NCI-H2196 (cell line): ENCODE results near the gene SLC35E3.
"Not testable (repeated sequence)": the region's sequence is repeated elsewhere in the genome, so short reads cannot be mapped to it uniquely, and the experiment has no call there.

Experiments used
- DNase-seq: peaks from one replicate; lab custom pipeline; 2025; ENCODE audit not compliant: unreplicated experiment; lab: John Stamatoyannopoulos, UW

Gene SLC35E3

GRCh38 chr12:68793975-68794652, 48.1 kb downstream of the SLC35E3 start:
- DNase-seq, result no peak

- DNase-seq, result no peak
Observed at GRCh38 chr12:68794653-68795251, 48.8 kb downstream of the SLC35E3 start.

DNA sequence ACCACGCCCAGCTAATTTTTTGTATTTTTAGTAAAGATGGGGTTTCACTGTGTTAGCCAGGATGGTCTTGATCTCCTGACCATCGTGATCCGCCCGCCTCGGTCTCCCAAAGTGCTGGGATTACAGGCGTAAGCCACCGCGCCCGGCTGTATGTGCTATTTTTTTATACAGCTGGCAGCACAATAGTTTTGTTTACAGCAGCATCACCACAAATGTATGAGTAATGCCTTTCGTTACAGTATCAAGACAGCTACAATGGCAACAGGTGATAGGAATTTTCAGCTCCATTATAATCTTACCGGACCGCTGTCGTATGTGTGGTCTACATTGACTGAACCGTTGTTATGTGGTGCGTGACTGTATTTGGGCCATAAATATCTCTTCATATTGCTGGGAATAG, 50.4 kb downstream of the SLC35E3 start:
- DNase-seq, result no peak

GRCh38 chr12:68798882-68799234, 52.9 kb downstream of the SLC35E3 start:
- no peak for DNase-seq

- no peak for DNase-seq
Observed at GRCh38 chr12:68800294-68800693, 54.3 kb downstream of the SLC35E3 start.

DNA sequence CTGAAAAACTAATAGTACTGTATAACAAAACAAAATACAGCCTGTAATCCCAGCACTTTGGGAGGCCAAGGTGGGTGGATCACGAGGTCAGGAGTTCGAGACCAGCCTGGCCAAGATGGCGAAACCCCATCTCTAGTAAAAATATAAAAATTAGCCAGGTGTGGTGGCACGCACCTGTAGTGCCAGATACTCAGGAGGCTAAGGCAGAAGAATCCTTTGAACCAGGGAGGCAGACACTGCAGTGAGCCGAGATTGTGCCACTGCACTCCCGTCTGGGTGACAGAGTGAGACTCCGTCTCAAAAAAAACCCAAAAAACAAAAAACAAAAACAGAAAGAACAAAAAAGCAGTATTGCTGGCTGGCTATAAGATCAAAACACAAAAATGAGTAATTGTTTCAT, 55.1 kb downstream of the SLC35E3 start:
- DNase-seq, result not testable (repeated sequence)

DNA sequence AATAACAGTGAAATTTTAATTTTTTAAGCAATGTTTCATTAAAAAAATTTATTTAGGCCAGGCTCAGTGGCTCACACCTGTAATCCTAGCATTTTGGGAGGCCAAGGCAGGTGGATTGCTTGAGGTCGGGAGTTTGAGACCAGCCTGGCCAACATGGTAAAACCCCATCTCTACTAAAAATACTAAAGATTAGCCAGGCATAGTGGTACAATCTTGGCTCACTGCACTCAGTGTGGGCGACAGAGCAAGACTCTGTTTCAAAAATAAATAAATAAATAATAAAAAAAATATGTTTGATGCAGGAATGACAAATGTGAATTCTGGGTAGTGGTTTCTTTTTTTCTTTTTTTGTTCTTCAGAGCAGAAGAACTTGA, 56.4 kb downstream of the SLC35E3 start:
- DNase-seq, result not testable (repeated sequence)

- not testable (repeated sequence) for DNase-seq
Observed at GRCh38 chr12:68802911-68803651, 57.1 kb downstream of the SLC35E3 start.

GRCh38 chr12:68803948-68804656, 58.1 kb downstream of the SLC35E3 start:
- DNase-seq, result no peak

DNA sequence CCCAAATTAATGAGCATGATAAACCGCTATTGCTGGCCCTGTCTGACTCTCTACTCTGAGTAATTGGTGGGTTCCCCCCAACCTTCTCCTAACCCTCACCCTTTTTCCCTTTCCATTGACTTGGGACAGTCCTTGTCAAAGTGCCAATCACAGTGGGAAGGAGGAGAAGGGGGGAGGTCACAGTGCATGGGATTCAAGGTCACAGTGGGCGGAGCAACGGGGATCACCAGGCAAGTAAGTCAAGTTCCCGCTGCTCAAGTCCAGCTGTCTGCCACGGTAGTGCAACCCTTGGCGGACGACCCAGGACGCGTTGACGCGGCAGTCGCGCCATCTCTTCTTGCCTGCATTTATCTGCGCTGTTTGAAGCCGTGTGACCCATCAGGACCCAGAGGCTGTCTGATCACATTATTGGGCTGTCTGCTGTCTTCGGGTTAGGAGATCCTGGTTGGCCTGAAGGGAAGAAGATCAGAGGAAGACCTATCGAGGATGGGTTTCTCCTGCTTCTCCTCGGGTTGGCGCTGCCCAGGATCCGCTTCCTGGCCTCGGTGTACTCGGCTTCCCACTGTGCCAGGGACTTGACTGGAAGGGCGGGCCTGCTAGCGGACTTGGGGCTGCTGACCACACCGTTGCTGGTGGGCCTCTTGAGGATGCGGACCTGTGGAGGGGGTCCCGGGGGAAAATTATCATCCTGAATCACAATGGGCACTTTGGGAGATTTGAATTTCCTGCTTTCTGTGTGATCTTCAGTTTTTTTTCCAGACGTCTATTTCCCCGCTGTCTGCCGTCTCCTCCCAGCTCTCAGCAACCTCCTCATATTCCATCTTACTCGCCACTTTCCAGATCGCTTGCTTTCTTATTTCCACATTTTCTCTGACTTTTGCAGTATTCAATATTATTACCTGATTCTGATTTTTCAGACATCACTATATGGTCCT, 58.9 kb downstream of the SLC35E3 start:
- no peak for DNase-seq

DNA sequence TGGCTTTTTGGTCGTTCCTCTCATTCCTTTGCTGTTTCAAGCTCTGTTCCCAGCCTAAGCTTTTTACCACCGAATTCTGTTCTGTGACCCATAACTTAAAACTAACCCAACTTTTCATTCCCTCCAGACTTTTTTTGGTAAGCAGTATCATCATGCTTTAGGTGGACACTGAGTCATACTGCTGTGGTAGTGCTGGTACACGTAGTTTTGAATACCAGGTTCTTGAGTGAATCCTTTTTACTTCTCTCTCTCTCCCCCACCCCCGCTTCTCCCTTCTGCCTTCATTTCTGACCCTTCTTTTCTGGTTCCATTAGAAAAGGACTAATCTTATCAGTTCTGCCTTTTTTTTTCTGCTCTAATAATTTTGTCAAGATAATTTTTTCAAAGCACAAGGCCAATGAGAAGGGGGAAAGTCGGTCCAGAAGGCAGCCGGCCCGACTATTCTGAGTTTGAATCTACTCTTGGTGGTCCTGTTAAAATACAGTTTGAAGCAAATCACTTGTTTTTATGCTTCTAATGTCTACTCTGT, 59.7 kb downstream of the SLC35E3 start:
- no peak for DNase-seq

DNA sequence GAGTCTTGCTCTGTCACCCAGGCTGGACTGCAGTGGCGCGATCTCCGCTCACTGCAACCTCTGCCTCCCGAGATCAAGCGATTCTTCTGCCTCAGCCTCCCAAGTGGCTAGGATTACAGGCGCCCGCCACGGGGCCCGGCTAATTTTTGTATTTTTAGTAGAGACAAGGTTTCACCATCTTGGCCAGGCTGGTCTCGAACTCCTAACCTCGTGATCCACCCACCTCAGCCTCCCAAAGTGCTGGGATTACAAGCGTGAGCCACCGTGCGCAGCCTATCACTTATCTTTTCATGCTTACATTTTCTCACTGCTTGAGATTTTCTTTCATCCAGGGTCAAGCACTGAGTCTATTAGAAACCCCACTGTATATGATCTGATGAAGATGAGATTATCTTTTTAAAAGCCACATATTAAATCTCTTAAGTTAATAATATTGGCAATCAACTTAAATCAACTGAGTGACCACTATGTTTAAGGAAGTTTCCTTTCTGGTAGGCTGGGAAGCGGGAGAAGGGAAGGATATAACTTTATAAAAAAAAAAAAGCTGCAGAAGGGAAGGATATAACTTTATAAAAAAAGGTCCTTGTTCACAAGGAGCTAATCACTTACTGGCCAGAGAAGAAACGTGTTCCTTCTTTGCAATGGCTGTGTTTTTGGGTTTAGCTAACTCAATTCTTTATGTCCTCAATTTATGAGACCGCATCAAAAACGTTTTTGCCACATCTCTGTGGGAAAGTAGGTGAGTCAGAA, 60.7 kb downstream of the SLC35E3 start:
- no peak for DNase-seq

GRCh38 chr12:68807274-68807575, 61.2 kb downstream of the SLC35E3 start:
- DNase-seq, result not testable (repeated sequence)

DNA sequence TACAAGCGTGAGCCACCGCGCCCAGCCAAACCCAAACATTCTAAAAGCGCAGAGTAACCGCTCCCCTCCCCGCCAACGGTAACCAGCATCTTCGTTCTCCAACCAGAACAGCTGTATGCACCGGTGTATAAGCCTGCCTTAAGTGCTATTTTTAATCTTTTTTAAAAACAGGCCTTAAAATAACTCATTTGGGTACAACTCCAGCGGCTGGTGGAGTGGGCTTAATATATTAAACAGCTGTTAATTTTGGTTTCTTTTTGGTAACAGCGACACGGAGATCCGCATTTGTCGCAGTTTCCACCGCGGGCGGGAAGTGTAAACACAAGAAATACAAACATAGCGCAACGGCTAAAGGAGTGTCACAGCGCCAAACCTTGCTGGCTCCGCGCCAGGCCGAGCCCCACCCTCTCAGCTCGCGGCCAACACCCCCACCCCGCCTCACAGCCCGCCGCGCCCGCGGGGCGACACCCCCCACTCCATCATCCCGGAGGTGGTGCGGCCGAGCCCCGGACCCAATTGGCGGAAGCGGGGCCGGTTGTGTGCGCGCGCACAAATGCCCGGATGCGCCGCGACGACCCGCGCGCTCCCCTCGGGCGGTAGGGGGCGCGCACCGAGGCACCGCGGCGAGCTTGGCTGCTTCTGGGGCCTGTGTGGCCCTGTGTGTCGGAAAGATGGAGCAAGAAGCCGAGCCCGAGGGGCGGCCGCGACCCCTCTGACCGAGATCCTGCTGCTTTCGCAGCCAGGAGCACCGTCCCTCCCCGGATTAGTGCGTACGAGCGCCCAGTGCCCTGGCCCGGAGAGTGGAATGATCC, 61.8 kb downstream of the SLC35E3 start, which contains the start of gene MDM2:
TSS of gene MDM2 (plus strand) at position 602 of the 812 bp plus-strand sequence. CDS start 301 bp downstream, outside the sequence.
- peak; percentile 98 for DNase-seq

DNA sequence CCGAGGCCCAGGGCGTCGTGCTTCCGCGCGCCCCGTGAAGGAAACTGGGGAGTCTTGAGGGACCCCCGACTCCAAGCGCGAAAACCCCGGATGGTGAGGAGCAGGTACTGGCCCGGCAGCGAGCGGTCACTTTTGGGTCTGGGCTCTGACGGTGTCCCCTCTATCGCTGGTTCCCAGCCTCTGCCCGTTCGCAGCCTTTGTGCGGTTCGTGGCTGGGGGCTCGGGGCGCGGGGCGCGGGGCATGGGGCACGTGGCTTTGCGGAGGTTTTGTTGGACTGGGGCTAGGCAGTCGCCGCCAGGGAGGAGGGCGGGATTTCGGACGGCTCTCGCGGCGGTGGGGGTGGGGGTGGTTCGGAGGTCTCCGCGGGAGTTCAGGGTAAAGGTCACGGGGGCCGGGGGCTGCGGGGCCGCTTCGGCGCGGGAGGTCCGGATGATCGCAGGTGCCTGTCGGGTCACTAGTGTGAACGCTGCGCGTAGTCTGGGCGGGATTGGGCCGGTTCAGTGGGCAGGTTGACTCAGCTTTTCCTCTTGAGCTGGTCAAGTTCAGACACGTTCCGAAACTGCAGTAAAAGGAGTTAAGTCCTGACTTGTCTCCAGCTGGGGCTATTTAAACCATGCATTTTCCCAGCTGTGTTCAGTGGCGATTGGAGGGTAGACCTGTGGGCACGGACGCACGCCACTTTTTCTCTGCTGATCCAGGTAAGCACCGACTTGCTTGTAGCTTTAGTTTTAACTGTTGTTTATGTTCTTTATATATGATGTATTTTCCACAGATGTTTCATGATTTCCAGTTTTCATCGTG, 62.6 kb downstream of the SLC35E3 start:
- DNase-seq, result peak; percentile 95

DNA sequence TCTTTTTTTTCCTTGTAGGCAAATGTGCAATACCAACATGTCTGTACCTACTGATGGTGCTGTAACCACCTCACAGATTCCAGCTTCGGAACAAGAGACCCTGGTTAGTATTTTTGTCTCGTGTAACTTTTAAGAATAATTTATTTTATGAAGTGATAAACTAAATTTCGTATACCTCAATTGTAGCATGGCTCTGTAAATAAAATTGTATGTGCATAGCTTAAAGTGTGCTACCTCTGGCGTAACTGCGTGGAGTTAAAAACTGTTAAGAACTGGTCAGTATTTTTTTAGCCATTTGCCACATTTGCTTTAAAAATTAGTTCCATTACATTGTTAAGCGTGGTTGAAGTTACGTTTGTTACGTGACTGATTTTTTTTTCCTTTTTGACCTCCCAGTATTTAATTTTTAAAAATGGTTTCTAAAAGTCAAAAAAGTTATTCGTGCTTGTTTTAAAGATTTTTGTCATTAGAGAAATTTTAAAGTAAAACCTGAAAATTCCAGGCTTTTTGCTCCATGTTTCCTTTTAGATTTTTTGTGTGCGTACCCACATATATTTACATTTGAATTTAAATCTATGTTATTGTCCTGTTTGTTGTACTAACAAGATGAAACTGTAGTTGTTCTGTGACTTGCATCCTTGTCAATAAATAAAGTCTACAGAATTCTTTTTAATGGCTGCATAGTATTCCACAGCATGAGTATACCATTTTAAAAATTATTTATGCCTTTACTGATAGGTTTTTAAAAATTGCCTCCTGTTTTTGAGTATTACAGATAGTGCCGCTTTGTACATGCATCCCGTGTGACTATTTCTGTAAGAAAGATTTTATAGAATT, 63.4 kb downstream of the SLC35E3 start:
- no peak for DNase-seq

GRCh38 chr12:68810027-68810389, 64.0 kb downstream of the SLC35E3 start:
- not testable (repeated sequence) for DNase-seq
